ENCODE results near the gene RASSF1.

RASSF1 gene

DNA sequence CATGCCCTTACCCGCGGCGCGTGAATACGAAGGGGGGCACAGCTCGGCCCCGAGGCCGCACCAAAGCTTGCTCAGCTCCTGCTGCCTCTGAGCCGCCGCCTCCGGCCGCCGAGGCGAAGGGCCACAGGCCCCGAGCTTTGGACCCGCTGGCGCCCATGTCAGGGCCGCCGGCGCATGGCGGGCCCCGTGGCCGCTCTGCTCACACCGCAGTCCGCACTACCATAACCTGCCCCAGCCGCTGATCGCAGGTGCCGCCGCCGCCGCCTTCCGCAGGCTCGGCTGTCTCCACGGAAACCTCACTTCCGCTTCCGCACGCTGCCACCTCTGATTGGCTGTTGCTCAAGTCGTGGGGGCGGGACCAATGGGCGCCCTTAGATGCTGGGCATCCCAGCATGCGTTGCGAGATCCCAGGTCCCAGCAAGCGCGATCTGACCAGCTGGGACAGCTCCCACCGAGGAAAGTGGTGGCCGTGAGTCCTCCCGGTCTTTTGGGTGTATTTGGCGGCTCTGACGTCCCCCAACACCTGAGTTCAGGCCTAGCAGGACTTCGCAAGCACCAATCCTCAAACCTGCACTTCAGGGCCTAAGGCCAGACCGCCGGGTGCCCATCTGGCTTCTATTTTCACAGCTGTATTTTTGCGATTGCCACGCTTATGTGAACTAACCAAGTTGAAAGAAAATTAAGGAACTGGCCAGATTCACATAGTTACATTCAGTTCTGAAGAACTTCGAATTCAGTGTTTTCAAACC, 12.5 kb downstream of the RASSF1 start, which contains the start of gene TUSC2:
TSS of gene TUSC2 (minus strand) at position 281 of the 749 bp plus-strand sequence. CDS start at position 157, 124 bp downstream.
- H3K4me3 ChIP-seq (ENCODE audit: low read depth, low read length) = peak within 1 kb of the TSS; percentile 94
- TF ChIP-seq, protein P1, sequence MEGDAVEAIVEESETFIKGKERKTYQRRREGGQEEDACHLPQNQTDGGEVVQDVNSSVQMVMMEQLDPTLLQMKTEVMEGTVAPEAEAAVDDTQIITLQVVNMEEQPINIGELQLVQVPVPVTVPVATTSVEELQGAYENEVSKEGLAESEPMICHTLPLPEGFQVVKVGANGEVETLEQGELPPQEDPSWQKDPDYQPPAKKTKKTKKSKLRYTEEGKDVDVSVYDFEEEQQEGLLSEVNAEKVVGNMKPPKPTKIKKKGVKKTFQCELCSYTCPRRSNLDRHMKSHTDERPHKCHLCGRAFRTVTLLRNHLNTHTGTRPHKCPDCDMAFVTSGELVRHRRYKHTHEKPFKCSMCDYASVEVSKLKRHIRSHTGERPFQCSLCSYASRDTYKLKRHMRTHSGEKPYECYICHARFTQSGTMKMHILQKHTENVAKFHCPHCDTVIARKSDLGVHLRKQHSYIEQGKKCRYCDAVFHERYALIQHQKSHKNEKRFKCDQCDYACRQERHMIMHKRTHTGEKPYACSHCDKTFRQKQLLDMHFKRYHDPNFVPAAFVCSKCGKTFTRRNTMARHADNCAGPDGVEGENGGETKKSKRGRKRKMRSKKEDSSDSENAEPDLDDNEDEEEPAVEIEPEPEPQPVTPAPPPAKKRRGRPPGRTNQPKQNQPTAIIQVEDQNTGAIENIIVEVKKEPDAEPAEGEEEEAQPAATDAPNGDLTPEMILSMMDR (IDR thresholded peaks at IDR 0.05; ENCODE audit: low read depth, low read length) = no peak

DNA sequence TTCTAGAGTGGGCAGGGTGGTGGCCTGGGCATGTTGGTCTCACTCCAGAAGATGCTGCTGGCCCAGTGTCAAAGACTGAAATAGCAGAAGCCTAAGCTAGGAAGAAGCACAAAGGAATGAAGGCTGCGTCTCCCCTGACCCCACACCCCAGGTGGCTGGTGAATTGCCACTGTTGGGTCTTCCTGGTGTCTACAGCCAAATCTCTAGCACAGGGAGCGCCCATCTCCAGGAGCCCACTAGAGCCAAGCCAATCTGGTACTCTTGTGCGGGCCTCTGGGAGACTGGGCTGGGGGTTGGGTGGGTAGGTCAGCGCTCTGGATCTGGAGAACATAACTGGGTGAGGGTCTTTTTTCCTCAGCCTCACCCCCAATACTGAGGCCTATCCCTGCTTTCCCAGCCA, 13.5 kb downstream of the RASSF1 start:
- peak overlapping the region; percentile 94 for H3K4me3 ChIP-seq (ENCODE audit: low read depth, low read length)
- TF ChIP-seq, protein P1 (IDR thresholded peaks at IDR 0.05; ENCODE audit: low read depth, low read length) = no peak

DNA sequence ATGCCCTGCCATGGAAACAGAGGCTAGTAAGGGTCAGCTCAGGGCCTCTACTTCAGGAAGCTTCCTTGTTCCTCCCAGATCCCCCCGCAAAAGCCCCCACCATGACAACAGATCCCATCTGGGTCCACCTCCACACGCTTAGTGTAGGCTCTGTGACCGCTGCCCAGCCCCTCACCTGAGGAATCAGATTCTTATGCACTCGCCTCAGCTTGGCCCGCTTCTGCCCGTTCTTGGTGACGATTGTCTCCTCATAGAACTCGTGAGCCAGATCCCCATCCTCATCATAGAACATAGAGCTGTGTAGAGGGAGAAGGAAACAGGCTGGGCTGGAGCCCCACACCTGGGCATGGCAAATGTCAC, 14.5 kb downstream of the RASSF1 start:
- TF ChIP-seq, protein P1 (IDR thresholded peaks at IDR 0.05; ENCODE audit: low read depth, low read length) = no peak

DNA sequence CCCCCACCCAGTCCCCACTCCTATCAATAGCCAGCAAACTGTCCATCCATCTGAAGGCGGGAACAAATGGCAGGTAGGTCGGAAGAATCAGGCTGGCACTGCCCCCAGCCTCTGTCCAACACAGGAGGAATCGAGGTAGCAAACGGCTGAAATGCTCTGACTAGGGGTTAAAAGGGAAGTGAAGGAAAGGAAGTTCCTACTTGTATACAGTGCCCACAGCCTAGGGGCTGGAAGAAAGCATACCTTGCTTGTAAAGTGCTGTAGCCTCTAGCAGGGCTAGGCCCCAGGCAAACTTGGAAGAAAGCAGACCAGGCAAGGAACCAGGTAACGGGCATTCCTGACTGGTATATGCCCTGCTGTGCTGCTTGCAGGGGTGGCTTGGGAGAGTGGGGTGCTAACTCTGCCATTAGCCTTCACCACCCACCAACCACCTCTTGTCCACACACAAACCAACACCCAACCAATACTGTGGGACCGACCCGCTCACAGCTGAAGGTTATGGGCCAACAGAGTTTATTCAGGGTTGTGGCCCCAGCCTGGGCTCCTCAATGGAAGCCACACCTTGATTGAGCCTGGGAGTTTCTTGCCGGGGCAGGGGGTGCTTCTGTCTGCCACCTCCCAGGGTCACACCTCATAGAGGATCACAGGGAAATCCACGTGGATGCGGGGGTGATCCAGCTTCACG, 15.0 kb downstream of the RASSF1 start:
- TF ChIP-seq, protein P1 (IDR thresholded peaks at IDR 0.05; ENCODE audit: low read depth, low read length) = no peak

More for the DNA sequence above, 14.5 kb downstream of the RASSF1 start:
- no peak overlapping the region for H3K4me3 ChIP-seq (ENCODE audit: low read depth, low read length)

DNA sequence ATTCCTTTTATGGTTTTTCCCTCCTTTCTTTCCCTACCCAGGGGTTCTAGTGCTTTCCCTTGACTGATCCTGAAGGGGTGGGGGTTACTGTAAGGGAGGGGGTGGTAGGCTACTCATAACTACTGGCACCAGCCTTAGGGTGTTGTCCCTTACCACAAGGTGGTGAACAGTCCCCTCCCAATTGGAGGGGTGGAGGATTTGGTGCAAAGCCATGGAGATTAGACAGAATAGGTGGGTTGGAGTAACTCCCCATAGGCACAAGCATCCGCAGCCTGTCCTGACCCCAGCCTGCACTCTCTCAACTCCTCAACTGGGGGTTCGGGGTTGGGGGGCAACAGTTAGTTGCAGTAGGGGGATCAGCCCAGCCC, 15.5 kb downstream of the RASSF1 start:
- TF ChIP-seq, protein P1 (IDR thresholded peaks at IDR 0.05; ENCODE audit: low read depth, low read length) = no peak
- H3K4me3 ChIP-seq (ENCODE audit: low read depth, low read length) = no peak overlapping the region

More for the DNA sequence above, 15.0 kb downstream of the RASSF1 start:
- H3K4me3 ChIP-seq (ENCODE audit: low read depth, low read length) = no peak overlapping the region

DNA sequence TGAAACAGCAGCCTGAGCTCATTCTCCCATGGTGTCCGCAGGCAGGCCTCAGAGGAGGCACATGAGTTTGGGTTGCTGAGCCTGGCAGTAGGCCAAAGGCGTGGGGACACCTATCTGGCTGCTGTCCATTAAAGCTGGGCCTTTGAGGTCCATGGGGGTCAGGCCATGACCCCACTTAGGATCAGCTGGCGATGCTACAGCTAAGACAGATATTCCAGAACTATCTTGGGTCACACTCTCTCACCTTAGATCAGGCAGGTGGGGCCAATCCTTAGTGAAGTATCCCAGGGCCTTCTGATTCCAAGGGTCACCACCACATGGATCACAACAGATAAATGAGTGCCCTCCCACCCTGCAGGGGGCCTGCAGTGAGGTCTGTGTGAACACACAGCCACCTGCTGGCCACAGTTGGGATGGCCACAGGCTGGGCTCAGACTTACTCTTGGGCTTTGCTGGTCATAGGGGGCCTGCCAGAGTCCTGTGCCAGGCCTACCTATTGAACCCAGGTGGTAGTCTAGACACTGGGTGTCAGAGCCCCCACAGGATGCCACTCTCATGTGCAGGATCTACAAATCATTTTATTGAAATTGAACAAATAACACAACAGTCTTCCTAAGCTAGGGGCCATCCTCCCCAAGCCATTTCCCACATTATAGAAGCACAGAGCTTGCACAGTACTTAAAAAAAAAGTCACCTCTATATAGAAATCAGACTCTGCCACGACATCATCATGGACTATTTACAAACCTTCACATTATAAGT, 16.1 kb downstream of the RASSF1 start:
- TF ChIP-seq, protein P1 (IDR thresholded peaks at IDR 0.05; ENCODE audit: low read depth, low read length) = peak; percentile 88

More for the DNA sequence above, 16.1 kb downstream of the RASSF1 start:
- no peak overlapping the region for H3K4me3 ChIP-seq (ENCODE audit: low read depth, low read length)

Data from WI38 (cell line).